Tibial artery (tissue), 4 donors: ENCODE measurements around the gene ZNF513.
"Not testable (repeated sequence)": the region's sequence is repeated elsewhere in the genome, so short reads cannot be mapped to it uniquely, and the experiment has no call there.

ENCODE experiments used
- DNase-seq, 2 donors: peaks; one replicate each; pipeline ENCODE4 v3.0.0-alpha.2; 2019
- H3K27ac ChIP-seq, 2 donors: fragments of 200-600 bp; sonication (generic) in 1 of 2; 1 replicate in 1 of 2; 2 replicates in 1 of 2; pipeline ENCODE4 v1.5.1; 2018 to 2019; ENCODE audit warnings: mild to moderate bottlenecking in 1 of 2
- H3K27me3 ChIP-seq, 2 donors: fragments of 200-600 bp; sonication (generic) in 1 of 2; one replicate each; pipeline versions ENCODE4 v1.5.1 to v1.6.0; 2016 to 2019
- H3K36me3 ChIP-seq, 3 donors: fragments of 200-600 bp; sonication (generic) in 2 of 3; one replicate each; pipeline ENCODE4 v1.5.1; 2016 to 2019; ENCODE audit warnings: mild to moderate bottlenecking in 2 of 3
- H3K4me1 ChIP-seq, 4 donors: fragments of 200-600 bp; sonication (generic) in 2 of 4; 1 replicate in 3 of 4; 2 replicates in 1 of 4; pipeline ENCODE4 v1.5.1; 2016 to 2019
- H3K4me3 ChIP-seq, 2 donors: fragments of 200-600 bp; sonication (generic) in 1 of 2; 1 replicate in 1 of 2; 2 replicates in 1 of 2; pipeline ENCODE4 v1.5.1; 2018 to 2019; ENCODE audit warnings: mild to moderate bottlenecking in 2 of 2
- H3K9me3 ChIP-seq, 3 donors: fragments of 200-600 bp; sonication (generic) in 1 of 3; one replicate each; pipeline ENCODE4 v1.5.1; 2016 to 2019
- intact Hi-C: fragments of 100-400 bp; cut with DNase I; formaldehyde crosslinking; loops from one replicate; pipeline ENCODE4 v1.15.0; 2023; ENCODE audit warnings: low total_unique reads
- TF ChIP-seq, protein P1 (sequence below), 2 experiments: fragments of 200-600 bp in 1 of 2; fragments of 450-650 bp in 1 of 2; IDR thresholded peaks; one replicate each; pipeline ENCODE4 v1.5.1; 2017 to 2019; ENCODE audit warnings: antibody characterized with exemption in 2 of 2, mild to moderate bottlenecking in 1 of 2, moderate library complexity in 1 of 2

ZNF513 gene, protein sequence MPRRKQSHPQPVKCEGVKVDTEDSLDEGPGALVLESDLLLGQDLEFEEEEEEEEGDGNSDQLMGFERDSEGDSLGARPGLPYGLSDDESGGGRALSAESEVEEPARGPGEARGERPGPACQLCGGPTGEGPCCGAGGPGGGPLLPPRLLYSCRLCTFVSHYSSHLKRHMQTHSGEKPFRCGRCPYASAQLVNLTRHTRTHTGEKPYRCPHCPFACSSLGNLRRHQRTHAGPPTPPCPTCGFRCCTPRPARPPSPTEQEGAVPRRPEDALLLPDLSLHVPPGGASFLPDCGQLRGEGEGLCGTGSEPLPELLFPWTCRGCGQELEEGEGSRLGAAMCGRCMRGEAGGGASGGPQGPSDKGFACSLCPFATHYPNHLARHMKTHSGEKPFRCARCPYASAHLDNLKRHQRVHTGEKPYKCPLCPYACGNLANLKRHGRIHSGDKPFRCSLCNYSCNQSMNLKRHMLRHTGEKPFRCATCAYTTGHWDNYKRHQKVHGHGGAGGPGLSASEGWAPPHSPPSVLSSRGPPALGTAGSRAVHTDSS

GRCh38 chr2:27380626-27381545 is at the start of gene ZNF513:
ZNF513 (minus strand) TSS chr2:27380734; CDS start chr2:27380526, 208 bp downstream.
- peaks cover 0 to 28% (median 18%) of the 10 kb centered on the region in 4 donors for H3K4me1 ChIP-seq
- peaks cover 17 to 68% (median 51%) of the 10 kb centered on the region in 3 donors for H3K36me3 ChIP-seq
- peak within 1 kb of the TSS; percentile 83 to 89 for H3K27ac ChIP-seq
- DNase-seq = peak; percentile 96 to 98
- TF ChIP-seq, protein P1, sequence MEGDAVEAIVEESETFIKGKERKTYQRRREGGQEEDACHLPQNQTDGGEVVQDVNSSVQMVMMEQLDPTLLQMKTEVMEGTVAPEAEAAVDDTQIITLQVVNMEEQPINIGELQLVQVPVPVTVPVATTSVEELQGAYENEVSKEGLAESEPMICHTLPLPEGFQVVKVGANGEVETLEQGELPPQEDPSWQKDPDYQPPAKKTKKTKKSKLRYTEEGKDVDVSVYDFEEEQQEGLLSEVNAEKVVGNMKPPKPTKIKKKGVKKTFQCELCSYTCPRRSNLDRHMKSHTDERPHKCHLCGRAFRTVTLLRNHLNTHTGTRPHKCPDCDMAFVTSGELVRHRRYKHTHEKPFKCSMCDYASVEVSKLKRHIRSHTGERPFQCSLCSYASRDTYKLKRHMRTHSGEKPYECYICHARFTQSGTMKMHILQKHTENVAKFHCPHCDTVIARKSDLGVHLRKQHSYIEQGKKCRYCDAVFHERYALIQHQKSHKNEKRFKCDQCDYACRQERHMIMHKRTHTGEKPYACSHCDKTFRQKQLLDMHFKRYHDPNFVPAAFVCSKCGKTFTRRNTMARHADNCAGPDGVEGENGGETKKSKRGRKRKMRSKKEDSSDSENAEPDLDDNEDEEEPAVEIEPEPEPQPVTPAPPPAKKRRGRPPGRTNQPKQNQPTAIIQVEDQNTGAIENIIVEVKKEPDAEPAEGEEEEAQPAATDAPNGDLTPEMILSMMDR (IDR thresholded peaks at IDR 0.05) = no peak
- intact Hi-C loops = loop anchor here (5.0 kb wide), 1 partner anchor 46 kb away; the partner anchor contains the start of gene NRBP1
- H3K4me3 ChIP-seq = peak within 1 kb of the TSS; percentile 67 to 68
- no peaks in the 10 kb centered on the region for H3K9me3 ChIP-seq
- H3K27me3 ChIP-seq = no peaks in the 10 kb centered on the region

DNA sequence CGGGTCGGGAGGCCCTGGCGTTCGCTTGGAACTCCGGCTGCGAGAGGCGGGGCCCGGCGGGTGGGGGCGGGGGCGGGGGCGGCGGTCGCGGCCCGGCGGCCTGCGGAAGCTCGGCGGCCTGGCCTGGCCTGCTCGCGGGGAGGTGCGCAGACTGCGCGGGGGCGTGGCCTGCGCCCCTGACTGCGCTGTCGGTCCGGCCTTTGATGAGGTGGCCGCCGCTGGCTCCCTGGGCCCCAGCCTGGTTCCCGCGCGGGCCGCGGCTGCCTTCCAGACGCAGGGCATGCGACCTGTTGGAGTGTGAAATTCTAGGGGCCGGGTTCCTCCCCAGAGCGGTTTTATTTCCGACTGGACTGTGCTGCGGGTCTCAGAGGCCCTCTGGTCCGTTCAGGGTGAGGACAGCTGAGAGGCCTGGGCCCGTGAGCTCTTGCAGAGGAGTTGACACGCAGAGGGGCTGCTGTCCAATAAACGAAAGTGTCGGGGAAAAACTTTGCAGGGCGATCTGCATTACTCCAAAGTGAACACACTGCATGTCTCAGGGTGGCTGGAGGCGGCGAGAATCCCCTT is 48.5 kb upstream of the ZNF513 start:
- intact Hi-C loops = loop anchor here (2.0 to 5.0 kb wide), 2 partner anchors 20 to 47 kb away; partner anchors contain the start of genes PPM1G and ZNF513
- peak overlapping the region; percentile 92 to 95 for H3K27ac ChIP-seq
- peak; percentile 76 to 88 for DNase-seq
- peak overlapping the region; percentile 71 to 85 for H3K4me3 ChIP-seq
- no peaks in the 10 kb centered on the region for H3K9me3 ChIP-seq
- H3K4me1 ChIP-seq = peaks cover 4 to 43% (median 26%) of the 10 kb centered on the region in 4 donors
- H3K27me3 ChIP-seq = no peaks in the 10 kb centered on the region
- TF ChIP-seq, protein P1 (IDR thresholded peaks at IDR 0.05) = no peak
- H3K36me3 ChIP-seq = peaks cover 11 to 15% (median 12%) of the 10 kb centered on the region in 3 donors

- intact Hi-C loops = loop anchor here (2.0 to 5.0 kb wide), 2 partner anchors 20 to 46 kb away; partner anchors contain the start of genes PPM1G and ZNF513
- Histone ChIP-seq H3K36me3 (peaks cover 4 to 8% (median 6%) of the 10 kb centered on the region in 3 donors), H3K4me1 (peaks cover 4 to 41% (median 26%) of the 10 kb centered on the region in 4 donors), H3K9me3 (no peaks in the 10 kb centered on the region), H3K4me3 (peak within 1 kb of the TSS; percentile 71 to 85), H3K27ac (peak within 1 kb of the TSS; percentile 92 to 95), H3K27me3 (no peaks in the 10 kb centered on the region)
- peak; percentile 88 to 96 for DNase-seq
- TF ChIP-seq, protein P1 (IDR thresholded peaks at IDR 0.05) = no peak
Measured at GRCh38 chr2:27428213-27428977, 47.9 kb upstream of the ZNF513 start, which contains the start of gene NRBP1. NRBP1 (plus strand) TSS chr2:27428631; CDS start chr2:27433274, 4,643 bp downstream.

DNA sequence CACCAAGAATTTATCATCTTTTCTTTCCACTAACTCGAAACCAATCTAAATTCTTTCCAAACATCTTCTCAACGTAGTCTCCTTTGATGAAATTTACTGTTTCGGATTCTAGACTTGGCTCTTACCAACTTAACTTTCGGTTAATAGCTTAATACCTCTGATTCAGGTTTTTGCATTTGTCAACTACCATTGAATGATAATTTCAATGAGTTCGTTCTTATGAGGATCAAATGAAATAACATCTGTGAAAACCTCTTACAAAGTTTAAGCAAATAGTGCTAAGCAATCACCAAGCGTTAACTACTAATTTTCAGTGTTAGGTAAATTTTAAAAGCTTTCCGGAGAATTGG is 47.3 kb upstream of the ZNF513 start:
- no peak for DNase-seq
- peak overlapping the region; percentile 71 to 85 for H3K4me3 ChIP-seq
- H3K4me1 ChIP-seq = peaks cover 4 to 36% (median 24%) of the 10 kb centered on the region in 4 donors
- no peaks in the 10 kb centered on the region for H3K9me3 ChIP-seq
- no peaks in the 10 kb centered on the region for H3K27me3 ChIP-seq
- TF ChIP-seq, protein P1 (IDR thresholded peaks at IDR 0.05) = no peak
- H3K36me3 ChIP-seq = peaks cover 0 to 2% (median under 1%) of the 10 kb centered on the region in 3 donors
- intact Hi-C loops = loop anchor here (2.0 to 5.0 kb wide), 2 partner anchors 19 to 46 kb away; partner anchors contain the start of genes PPM1G and ZNF513
- peak overlapping the region; percentile 92 to 95 for H3K27ac ChIP-seq

DNA sequence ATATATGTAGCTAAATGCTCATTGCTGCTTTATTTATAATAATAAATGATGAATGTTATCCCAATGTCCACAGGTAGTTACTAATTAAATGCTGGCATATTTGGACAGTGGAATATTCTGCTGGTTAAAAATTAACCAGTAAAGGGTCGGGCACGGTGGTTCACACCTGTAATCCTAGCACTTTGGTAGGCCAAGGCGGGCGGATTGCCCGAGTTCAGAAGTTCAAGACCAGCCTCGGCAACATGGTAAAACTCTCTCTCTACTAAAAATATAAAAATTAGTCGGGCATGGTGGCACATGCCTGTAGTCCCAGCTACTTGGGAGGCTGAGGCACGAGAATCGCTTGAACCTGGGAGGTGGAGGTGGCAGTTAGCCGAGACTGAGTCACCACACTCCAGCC is 44.5 kb upstream of the ZNF513 start:
- DNase-seq, H3K9me3 ChIP-seq, H3K27ac ChIP-seq, H3K4me3 ChIP-seq, H3K27me3 ChIP-seq, H3K4me1 ChIP-seq, H3K36me3 ChIP-seq: not testable (repeated sequence)
- intact Hi-C loops = loop anchor here (5.0 kb wide), 1 partner anchor 43 kb away; the partner anchor contains the start of gene ZNF513
